ENCODE results near the gene MPO.

MPO gene

DNA sequence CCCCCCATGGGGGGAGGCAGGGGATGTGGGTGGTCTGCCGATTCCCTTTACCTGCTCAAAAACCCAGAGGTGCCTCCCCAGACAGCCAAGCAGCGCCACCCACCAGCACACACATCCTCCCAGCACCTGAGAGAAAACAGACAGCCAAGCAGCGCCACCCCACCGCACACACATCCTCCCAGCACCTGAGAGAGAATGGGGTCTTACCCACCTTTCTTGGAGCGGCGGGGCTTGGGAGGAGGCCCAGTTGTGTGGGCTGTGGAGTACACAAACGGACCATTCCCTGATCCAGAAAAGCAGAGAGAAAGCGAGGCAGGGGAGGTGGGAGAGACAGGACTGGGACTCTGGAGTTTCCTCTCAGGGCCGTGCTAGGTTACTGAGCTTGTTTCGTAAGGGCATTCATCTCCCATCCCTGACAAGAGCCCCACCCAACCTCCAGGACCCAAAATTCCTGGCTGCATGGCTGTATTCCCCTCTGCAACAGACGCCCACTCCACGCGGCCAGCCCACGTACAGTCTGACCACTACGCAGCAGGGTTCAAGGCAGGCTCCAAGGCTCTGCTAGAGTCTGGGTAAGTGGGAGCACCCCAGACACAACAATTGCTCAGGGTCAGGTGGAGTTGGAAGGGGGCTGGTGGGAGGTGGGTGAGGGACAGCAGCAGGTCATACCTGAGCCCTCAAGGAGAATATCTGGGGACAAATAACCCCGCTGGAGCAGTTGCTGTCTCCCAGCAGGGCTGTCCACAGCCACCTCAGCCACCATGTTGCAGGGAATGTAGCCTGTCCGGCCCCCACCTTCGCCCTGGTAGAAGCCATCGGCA lies 25.6 kb upstream of the MPO start:
- no peak for DNase-seq

DNA sequence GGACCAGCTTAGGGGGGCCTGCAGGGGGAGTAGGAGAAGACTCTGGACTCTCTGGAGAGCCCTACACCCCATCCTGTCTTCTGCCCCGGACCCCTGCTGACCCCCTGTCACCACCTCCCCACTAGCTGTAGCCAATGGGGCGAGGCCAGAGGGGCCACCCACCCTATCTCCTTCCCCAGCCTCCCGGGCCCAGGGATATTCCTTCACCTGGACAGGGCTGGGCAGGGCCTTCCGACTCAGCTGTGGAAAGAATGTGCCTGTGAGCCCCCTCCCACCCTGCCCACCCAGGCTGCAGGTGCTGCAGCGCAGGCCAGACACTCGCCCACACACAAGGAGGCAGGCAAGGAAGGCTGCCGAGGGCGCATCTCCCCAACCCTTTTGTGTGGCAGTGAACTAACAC lies 24.9 kb upstream of the MPO start:
- no peak for DNase-seq

DNA sequence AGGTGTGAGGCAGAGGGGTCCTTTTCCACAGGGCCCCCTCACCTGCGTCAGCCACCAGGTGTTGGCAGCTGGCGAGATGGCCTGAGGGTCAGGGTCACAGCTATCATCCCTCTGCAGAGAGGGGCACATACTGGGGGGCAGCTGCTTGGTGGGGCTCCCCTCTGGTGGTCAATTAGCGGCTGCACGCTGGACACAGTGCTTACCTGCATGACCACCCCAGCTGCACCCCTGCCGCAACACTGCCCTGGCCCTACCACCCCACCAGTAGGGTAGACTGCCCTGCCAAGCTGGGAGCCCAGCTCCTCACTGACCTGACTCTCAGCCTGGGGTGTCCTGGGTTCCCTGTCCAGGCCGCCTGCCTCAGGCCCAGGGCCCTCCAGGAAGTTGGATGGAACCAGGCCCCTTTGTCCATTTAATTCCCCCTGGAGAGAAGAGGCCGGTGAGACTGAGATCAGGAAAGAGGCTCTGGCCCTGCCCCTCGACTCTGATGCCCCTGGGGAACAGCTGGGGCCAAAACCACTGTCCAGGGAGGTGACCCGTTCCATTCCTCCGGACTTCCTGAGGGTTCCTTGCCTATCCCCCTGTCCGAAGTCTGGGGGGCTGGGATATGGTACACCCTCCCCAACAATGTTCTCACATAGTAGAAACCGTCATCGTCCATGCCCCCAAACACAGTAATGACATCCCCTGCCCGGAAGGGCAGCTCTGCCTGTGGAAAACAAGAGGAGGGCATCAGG lies 24.2 kb upstream of the MPO start:
- no peak for DNase-seq

DNA sequence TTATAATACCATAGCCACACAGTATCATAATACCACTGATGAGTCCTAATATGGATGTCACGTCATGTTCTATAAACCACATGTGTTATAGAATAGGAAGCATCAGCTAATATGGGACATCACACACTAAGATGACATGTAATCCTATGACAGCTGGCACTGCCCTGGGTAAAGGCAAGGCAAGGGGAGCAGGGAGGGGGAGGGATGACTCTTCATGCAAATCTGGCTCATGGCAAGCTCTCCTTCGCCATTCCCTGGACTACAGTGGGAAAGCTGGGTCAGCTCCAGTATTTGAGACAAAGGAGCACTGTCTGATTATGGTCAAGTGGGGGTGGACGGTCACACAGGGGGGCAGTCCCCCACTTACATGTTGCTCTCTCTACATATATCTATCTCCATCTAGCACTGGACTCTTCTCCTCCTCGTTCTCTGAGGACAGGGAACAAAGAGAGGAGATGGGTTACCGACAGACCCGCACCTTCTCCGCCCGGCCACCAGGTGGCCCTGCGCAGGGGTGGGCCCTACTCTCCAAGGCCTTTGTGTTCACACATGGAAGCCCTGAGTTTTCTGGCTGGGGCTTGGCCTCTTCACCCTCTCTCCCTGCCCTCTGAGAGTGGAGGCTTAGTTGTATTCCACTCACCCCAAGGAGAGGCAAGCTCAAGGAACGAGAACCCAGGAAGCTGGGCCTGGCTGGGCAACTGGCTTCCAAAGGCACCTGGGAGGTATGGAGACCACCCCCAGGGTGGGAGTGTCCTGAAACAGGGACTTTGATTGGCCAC lies 23.4 kb upstream of the MPO start:
- peak; percentile 45 for DNase-seq

DNA sequence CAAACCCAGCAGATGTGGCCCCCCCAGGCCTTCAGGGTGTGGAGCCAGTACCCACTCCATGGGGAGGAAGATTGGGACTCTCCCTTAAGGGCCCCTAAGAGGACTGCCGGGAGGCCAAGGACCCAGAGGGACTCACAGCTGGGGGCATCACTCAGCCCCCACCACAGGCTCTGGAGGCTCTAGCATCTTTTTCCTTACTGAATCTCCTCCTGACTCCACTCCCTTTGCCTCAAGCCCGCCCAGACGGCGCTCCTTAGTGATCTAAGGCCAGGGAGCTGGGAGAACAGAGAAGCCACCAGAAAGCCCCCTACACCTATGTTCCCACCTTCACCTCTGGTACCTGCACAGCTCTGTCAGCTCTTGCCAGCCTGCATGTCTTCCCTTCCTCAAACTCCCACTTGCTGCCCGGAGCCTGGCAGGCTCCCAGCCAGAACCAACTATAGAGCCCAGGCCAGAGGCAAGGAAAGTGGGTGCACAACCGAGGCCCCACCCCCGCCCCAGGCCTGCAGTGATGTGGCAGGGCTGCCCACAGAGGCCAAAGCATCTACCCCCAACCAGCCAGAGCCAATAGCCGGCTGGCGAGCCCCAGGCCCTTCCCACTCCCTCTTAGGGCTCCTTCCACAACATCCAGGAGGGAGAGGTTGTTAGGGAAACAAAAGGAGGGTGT lies 22.3 kb upstream of the MPO start:
- no peak for DNase-seq

DNA sequence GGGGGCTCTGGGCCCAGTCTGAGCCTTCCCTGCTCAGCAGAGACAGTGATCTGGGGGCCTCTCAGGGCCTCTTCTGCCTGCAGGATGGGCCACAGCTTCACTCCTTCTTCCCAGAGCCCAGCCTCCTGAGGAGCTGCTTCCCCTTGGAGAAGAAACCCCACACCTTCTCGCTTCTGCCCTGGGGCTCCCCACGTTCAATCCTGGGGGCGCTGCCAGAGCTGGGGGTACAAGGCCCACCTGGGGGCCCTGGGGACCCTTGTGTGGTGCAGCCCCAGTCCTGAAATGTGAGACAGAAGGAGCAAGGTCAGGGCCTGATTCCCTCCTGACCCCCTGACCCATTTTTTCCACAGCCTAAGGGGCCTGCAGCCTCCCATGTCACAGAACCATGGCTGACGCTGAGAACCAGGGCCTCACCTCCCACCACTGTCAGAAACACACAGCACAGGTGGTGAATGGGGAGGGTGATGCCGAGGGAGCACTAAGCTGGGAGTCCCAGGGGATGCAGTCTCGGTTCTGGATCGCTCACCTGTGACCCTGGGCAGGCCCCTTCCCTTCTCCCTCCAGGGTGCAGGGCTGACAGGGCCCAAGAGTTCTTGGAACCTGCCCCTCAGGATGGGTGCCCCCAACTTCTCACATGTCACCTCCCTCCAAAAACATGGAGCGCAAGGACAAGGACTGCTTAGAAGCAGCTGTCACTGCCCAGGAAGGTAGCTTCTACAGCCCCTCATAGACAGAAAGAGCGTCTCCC lies 21.6 kb upstream of the MPO start:
- no peak for DNase-seq

DNA sequence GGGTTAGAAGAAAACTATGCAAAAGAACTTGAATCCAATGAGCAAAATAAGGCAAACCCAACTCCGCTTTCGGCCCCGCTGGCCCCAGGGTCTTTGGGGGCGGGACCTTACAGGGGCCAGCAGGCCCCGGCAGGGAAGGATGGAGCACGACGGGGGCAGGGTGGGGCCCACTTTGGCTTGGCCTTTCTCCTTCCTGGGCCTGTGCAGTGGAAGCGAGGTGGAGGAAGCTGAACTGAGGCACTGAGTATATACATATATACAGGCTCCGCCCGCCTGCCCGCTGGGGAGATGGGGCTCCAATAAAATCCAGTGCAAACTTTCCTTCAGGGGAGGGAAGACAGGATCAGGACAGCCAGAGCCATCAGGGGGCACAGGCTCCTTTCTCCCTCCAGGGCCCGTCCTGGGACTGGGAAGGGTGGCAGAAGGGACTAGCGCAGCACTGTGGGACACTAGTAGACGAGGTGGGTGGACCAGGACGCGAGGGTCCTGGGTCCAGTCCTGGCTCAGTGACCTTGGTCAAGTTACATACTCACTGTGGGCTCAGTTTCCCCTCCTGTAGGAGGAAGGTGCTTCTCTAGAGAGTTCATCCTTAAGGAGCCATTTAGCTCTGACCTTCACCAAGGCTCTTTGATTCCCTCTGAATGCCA lies 20.9 kb upstream of the MPO start:
- no peak for DNase-seq

DNA sequence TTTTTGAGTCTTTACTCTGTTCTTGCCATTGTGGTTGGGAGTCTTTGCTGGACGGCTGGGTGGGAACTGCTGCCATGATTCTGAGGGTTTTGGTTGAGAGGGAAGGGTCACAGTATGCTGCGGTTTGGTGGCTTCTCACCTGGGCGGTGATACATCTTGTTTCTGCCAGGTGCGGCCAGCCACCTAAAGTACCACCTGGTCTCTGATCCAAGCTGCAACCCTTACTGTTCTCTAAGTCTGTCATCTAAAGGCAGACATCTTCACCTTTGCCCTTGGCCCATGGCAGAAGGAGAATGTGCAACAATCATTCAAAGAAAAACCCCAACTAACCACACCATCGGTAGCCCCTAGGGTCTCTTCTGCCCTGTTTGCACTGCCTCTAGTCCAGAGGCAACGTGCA lies 19.6 kb upstream of the MPO start:
- DNase-seq: no peak

DNA sequence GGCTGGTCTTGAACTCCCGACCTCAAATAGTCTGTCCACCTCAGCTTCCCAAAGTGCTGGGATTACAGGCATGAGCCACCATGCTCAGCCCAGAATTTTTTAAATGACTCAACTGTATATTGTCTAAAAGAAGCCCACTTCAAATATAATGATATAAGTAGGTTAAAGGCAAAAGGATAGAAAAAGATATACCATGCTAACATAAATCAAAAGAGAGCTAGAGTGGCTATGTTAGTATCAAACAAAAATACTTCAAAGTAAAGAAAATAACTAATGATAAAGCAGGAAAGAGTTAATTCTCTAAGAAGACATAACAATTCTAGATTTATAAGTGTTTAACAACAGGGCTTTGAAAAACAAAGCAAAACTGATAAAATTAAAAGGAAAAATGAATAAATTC lies 13.3 kb upstream of the MPO start:
- no peak for DNase-seq

DNA sequence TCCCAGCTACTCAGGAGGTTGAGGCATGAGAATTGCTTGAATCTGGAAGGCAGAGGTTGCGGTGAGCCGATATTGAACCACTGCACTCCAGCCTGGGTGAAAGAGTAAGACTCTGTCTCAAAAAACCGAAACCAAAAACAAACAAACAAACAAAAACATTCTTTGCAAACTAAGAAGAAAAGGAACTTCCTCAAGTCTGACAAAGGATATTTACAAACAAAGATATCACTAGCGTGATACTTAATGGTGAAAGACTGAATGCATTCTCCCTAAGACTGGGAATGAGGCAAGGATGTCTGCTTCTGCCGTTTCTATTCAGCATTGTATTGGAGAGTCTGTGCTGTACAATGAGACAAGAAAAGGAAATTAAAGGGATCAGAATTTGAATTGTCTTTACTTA lies 10.5 kb upstream of the MPO start:
- no peak for DNase-seq

DNA sequence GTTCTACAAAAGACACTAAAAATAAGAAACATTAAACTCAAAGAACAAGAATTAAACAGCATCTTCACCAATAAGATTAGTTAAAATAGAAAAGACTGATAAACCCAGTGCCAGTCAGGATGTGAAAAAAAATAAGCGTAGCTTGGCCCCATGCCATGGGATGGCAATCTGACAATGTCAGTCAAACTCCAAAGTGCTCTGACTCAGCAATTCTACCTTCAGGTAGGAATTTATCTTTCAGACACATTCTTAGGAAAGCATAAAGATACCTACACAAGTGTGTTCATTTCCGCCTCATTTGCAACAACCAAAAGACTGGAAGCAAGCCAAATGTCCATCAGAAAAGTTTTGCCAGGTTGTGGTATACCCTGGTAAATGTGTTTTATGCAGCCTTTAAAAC lies 9.1 kb upstream of the MPO start:
- DNase-seq: no peak

DNA sequence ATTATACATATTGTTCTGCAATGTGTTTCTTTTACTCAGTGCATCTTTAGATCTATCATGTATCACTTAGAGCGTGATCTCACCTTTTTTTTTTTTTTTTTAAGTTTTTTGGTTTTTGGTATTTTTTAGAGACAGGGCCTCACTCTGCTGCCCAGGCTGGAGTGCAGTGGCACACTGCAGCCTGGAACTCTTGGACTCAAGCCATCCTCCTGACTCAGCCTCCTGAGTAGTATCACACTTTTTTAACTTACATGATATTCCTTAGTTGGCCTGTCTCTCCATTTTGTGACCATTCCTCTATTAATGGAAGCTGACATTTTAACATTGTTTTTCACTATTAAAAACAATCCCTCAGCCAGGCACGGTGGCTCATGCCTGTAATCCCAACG lies 4.7 kb upstream of the MPO start:
- no peak for DNase-seq

DNA sequence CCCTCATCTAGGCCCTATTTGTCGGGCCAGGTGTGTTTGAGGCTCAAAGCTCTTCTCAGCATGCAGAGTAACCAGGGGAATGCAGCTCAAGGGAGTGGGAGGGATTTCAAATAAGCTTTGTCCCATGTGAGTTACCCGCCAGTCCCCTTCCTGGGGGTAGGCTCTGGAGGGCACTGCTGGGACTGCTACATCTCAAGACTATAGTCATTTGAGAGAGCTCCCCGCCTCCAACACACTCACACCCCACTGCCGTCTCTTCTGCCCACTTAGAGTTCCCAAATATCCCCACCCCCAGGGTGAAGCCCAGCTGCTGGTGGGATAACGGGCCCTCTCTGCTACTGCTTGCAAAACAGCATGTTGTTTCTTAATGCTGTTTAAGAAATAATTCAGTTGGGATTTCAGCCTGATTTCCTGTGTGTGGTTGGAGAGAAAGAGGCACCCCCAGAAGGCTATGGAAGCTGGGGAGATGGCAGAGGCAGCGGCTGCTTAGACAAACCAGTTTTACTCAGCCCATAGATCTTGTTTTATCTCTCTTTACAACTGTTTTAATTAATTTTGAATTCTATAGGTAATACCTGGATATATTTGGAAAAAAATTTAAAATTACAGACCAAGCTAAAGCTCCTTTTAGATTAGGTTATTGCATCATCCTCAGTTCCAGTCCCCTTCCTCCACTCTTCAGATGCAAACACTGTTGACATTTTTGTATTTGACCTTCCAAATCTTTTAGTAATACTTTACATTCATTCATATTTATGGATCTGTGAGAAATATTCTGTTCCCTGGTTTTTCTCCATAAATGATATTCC lies 4.1 kb upstream of the MPO start:
- DNase-seq: no peak

DNA sequence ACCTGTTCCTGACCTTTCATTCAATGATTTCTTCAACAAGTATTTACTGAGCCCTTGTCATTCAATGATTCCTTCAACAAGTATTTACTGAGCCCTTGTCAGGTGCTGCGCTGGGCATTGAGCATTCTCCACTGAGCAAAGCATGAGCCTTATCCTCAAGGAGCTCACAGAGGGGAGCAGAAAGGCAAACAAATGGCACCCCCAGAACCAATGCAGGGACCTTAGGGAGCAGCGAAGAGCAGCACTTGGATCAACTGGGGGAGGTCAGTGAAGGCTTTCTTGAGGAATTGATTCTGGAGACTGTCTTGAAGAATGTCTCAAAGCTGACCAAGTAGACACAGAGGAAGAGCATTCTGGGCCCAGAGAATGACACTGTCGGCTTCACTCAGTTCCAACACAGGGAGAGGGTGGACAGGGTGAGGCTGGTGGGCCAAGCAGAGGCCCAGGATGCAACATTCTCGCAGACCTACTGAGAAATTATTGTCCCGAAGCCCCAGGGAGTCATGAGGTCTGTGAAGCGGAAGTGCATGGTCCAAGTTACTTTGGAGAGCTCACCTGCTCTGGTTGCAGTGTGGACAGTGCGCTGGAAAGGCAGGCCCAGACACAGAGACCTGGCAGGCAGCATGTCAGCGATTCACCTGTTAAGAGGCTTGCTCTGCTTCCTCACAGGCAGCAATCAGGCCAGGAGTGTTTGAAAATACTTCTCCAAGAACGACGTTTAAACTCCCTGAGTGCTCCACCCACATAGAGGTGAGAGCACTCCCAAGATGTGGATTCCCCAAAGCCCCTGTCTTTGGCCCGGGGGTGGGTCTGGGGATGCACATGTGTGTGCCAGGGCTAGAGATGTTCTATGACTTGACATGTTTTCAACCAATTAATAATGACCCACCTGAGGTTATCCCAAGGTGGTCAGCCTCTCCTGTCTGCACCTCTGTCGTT lies 3.2 kb upstream of the MPO start:
- DNase-seq: no peak

DNA sequence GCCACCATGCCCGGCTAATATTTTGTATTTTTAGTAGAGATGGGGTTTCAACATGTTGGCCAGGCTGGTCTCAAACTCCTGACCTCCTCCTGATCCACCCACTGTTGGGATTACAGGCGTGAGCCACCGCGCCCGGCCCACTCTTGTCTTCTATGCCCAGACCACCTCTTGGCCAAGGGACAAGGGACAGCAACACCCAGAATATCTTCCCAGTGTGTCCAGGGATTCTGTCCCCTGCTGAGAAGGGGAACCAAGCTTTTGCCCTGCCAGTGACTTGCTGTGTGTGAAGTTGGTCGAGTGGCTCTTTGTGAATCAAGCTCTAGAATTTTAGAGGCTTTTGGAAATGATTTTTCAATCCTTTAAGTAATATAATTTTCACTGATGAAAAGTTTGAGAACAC lies 1.7 kb upstream of the MPO start:
- no peak for DNase-seq

DNA sequence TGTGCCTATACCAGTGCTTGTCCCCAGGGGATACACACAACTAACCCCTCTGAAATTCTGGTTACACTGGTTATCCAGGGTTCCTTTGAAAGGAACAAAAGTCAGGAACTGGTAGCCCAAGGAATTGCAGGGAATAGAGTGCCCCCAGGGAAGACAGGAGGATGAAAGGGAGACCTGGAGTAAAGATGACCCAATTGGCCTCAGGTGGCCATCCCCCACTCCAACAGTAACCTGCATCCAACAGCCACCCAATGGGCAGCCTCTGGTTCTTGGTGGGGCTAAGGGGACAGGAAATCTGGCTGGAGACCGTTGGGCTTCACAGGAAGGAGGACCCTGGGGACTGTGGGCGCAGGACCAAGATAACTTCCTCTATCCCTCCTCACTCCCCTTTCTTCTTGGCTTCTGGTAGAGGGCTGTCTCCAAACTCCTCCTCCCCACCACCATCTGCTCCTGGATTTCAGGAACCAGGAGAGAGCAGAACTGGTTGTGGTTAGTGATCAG lies 826 bp upstream of the MPO start:
- DNase-seq: no peak

DNA sequence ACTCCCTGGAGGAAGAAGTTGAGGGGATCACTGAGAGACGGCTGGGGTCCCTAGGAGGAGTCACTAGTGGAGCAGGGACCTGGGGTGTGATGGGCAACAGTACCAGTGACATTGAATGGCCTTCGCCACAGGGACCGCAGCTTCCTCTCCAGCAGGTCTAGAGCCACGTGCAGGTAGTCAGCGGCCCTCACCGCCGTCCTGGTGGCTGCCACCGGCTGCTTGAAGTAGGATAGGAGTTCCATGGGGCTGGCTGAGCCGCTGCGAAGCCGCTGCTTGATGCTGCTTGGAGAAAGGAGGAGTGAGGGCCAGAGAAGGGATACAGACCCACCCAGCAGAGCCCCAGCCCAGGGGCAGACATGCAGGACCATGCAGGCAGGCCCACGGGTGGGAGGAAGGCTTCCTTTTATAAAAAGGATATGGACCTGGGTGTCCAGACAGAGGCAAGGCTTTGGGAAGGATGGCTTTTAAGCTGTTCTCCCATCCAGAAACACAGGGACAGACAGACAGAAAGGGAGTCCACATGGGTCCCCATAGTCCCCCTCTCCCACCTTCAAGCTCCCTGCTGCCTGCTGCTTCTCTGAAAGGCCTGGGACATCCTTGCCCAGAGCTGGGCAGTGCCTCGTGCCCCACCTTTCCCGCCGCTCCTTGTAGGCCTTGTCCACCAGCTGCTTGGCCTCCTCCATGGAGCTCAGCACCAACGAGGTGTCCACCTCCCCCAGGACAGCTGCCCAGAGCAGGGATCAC lies 827 bp downstream of the MPO start:
- no peak for DNase-seq

DNA sequence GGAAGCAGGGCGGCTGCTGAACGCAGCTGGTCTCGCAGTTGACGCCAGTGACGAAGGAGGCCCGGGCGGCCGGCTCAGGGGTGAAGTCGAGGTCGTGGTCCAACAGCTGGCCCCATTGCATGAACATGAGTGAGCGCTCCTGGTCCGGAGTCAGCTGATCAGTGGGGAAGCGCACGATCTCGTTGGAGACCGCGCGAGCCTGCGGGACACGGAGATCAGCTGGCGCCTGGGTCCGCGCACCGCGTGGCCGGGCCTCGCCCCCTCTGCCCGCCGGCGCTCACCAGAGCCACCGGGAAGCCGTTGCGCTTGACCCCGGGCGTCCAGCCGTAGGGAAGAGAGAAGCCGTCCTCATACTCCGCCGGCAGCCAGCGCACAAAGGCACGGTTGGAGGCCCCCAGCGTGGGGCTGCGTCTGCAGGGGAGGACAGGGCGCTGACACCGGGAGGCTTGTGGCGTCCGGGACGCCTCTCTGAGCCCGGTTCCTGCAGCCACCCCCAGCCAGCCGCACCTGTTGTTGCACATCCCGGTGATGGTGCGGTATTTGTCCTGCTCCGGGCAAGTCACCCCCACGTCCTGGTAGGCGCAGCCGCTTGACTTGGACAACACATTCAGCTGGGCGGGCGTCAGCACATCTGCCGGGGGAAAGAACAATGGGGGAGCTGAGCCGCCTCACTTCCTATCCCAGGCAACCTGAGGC lies 1.6 kb downstream of the MPO start:
- DNase-seq: no peak

All from EL (cell line).